K562 (cell line): Measurements from ENCODE around the gene CPM. TPM values are rescaled to one million over a fixed set of nuclear protein-coding genes. Genes with fewer than 3 reads are reported as not detected.

Source experiments
- CEBPG ChIP-seq, 3 experiments: fragments of 200-800 bp in 1 of 3; sonication (Bioruptor generic) in 1 of 3; sonication (generic) in 1 of 3; formaldehyde crosslinking in 1 of 3; IDR thresholded peaks in 2 of 3; conservative IDR thresholded peaks in 1 of 3; 2 replicates each; pipeline versions ENCODE4 v1.6.1 to v1.8.0; 2016 to 2022; ENCODE audit warnings: missing compliant biosample characterization in 2 of 3, missing genetic modification characterization in 2 of 3, mild to moderate bottlenecking in 1 of 3, missing genetic modification reagents in 1 of 3
- EZH2 ChIP-seq: IDR thresholded peaks from 2 replicates; pipeline ENCODE4 v1.6.1; 2012; ENCODE audit warnings: low read depth, mild to moderate bottlenecking, inconsistent platforms, low read length, borderline replicate concordance
- HEY1 ChIP-seq: fragments of 250-450 bp; sonication (Bioruptor Pico); IDR thresholded peaks from 2 replicates; pipeline ENCODE4 v1.5.0; 2020; ENCODE audit warnings: mild to moderate bottlenecking, moderate library complexity, borderline replicate concordance
- HMG20B ChIP-seq: fragments of 250-450 bp; sonication (Bioruptor Pico); IDR thresholded peaks from 2 replicates; pipeline ENCODE4 v1.5.0; 2021; ENCODE audit warnings: mild to moderate bottlenecking
- ZNF586 ChIP-seq: fragments of 450-650 bp; formaldehyde crosslinking; conservative IDR thresholded peaks from 2 replicates; pipeline ENCODE4 v1.4.0; 2020; ENCODE audit warnings: mild to moderate bottlenecking, moderate library complexity
- ZNF766 ChIP-seq: fragments of 200-800 bp; sonication (Bioruptor generic); conservative IDR thresholded peaks from 2 replicates; pipeline ENCODE4 v1.6.1; 2016; ENCODE audit warnings: missing genetic modification characterization, missing compliant biosample characterization
- polyA plus RNA-seq, 8 experiments: library from polyadenylated mRNA; depleted of rRNA in 4 of 8; stranded (reverse) in 5 of 8; unstranded in 3 of 8; fragments of >200 nt; fragmentation: Nextera tagmentation in 2 of 8; fragmentation: Illumina TruSeq in 1 of 8; extraction: Ambion mirVana in 2 of 8; extraction: Trizol in 1 of 8; gene quantifications; 2 replicates each; pipeline versions ENCODE4 v1.2.1 to v1.2.3, GENCODE V29; 2011 to 2014; ENCODE audit warnings: inconsistent platforms in 1 of 8, missing spikeins in 1 of 8
- total RNA-seq, 7 experiments: library from RNA; depleted of rRNA in 6 of 7; stranded (reverse); fragments of >200 nt in 6 of 7; fragmentation: Illumina TruSeq in 2 of 7; extraction: Trizol in 2 of 7; gene quantifications; 2 replicates each; pipeline versions ENCODE4 v1.2.1 to v1.2.3, GENCODE V29; 2011 to 2021; ENCODE audit warnings: low replicate concordance in 1 of 7
- TF ChIP-seq, protein P1 (sequence below): fragments of 450-650 bp; IDR thresholded peaks from 2 replicates; pipeline ENCODE4 v1.6.1; 2016; ENCODE audit warnings: antibody characterized with exemption
- TF ChIP-seq, protein P2 (sequence below): fragments of 450-650 bp; formaldehyde crosslinking; IDR thresholded peaks from 2 replicates; pipeline ENCODE4 v1.4.0; 2020; ENCODE audit warnings: mild to moderate bottlenecking, moderate library complexity
- TF ChIP-seq, protein P3 (sequence below): sonication (generic); formaldehyde crosslinking; IDR thresholded peaks from 2 replicates; pipeline ENCODE4 v1.9.0; 2022; ENCODE audit warnings: mild to moderate bottlenecking, missing genetic modification reagents
- TF ChIP-seq, protein P4 (sequence below), 2 experiments: fragments of 450-650 bp in 1 of 2; IDR thresholded peaks; 2 replicates each; pipeline ENCODE4 v1.6.1; 2011 to 2017; ENCODE audit warnings: low read depth in 2 of 2, antibody characterized with exemption in 1 of 2, borderline replicate concordance in 1 of 2, low read length in 1 of 2, mild to moderate bottlenecking in 1 of 2, mixed read lengths in 1 of 2; ENCODE audit not compliant: control insufficient read depth in 1 of 2

The CPM gene
- total and polyA plus RNA-seq, 9 of the 15 experiments (the other 6 are each of a cell fraction or from before 2014, with no cell fraction given) = 0.31 TPM; not detected in 8

DNA sequence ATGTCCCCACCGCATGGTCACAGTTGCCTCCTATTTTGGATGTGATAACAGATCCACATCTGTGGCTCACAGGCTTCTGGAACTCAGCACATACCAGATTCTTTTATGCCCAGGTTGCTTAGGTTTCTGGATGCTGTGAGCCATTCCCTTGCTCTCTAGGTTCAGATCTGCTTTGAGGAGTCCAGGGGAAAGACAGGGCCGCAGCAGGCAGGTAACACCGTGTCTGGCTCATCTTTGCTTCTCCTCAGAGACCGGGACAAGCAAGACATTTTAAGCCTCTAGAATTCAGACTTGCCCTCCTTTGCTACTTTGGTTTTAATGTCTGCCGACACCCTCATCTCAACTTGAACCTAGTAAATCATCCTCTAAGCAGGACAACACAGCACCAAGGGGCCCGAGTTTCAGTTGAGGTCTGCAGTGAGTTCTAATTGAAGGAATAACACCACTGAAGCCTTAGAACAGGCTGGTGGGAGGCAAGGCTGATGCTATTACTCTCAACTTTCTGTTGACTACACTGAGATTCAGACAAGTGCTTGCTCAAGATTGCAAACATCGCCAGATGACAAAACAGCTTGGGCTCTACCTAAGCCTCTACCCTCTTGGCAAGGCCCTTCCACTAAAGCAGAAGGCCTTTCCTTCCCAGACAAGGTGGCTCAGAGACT, 69.7 kb downstream of the CPM start (continued):
- TF ChIP-seq, protein P1, sequence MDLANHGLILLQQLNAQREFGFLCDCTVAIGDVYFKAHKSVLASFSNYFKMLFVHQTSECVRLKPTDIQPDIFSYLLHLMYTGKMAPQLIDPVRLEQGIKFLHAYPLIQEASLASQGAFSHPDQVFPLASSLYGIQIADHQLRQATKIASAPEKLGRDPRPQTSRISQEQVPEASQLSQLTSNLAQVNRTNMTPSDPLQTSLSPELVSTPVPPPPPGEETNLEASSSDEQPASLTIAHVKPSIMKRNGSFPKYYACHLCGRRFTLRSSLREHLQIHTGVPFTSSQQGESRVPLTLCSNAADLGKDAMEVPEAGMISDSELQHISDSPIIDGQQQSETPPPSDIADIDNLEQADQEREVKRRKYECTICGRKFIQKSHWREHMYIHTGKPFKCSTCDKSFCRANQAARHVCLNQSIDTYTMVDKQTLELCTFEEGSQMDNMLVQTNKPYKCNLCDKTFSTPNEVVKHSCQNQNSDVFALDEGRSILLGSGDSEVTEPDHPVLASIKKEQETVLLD = no peak
- TF ChIP-seq CEBPG (CRISPR knock-in tag; IDR thresholded peaks at IDR 0.05) (no peak), CEBPG (tag; conservative IDR thresholded peaks at IDR 0.05 in 1 of 2, IDR thresholded peaks at IDR 0.05 in 1 of 2) (no peak), EZH2 (no peak), ZNF586 (CRISPR knock-in tag) (no peak), ZNF766 (CRISPR knock-in tag) (no peak), HMG20B (CRISPR knock-in tag) (no peak), HEY1 (no peak)
- TF ChIP-seq, protein P2, sequence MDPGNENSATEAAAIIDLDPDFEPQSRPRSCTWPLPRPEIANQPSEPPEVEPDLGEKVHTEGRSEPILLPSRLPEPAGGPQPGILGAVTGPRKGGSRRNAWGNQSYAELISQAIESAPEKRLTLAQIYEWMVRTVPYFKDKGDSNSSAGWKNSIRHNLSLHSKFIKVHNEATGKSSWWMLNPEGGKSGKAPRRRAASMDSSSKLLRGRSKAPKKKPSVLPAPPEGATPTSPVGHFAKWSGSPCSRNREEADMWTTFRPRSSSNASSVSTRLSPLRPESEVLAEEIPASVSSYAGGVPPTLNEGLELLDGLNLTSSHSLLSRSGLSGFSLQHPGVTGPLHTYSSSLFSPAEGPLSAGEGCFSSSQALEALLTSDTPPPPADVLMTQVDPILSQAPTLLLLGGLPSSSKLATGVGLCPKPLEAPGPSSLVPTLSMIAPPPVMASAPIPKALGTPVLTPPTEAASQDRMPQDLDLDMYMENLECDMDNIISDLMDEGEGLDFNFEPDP (CRISPR knock-in tag) = no peak
- TF ChIP-seq, protein P3, sequence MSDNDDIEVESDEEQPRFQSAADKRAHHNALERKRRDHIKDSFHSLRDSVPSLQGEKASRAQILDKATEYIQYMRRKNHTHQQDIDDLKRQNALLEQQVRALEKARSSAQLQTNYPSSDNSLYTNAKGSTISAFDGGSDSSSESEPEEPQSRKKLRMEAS (CRISPR knock-in tag) = no peak
- TF ChIP-seq, protein P4, sequence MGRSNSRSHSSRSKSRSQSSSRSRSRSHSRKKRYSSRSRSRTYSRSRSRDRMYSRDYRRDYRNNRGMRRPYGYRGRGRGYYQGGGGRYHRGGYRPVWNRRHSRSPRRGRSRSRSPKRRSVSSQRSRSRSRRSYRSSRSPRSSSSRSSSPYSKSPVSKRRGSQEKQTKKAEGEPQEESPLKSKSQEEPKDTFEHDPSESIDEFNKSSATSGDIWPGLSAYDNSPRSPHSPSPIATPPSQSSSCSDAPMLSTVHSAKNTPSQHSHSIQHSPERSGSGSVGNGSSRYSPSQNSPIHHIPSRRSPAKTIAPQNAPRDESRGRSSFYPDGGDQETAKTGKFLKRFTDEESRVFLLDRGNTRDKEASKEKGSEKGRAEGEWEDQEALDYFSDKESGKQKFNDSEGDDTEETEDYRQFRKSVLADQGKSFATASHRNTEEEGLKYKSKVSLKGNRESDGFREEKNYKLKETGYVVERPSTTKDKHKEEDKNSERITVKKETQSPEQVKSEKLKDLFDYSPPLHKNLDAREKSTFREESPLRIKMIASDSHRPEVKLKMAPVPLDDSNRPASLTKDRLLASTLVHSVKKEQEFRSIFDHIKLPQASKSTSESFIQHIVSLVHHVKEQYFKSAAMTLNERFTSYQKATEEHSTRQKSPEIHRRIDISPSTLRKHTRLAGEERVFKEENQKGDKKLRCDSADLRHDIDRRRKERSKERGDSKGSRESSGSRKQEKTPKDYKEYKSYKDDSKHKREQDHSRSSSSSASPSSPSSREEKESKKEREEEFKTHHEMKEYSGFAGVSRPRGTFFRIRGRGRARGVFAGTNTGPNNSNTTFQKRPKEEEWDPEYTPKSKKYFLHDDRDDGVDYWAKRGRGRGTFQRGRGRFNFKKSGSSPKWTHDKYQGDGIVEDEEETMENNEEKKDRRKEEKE (IDR thresholded peaks at IDR 0.05; ENCODE audit: borderline replicate concordance in 1 of 2, control insufficient read depth in 1 of 2, low read depth in 2 of 2, low read length in 1 of 2) = no peak
- TF ChIP-seq, all 486 proteins: peak for 0
